Hematopoietic multipotent progenitor cell treated with erythropoietin and hydrocortisone succinate and interleukin-3 and kit ligand, for 6 days (in vitro differentiated cells): ENCODE results near the gene SEC61G.
A peak's percentile ranks its signal among the peaks of the same experiment; 100 is the strongest.

Experiments
- DNase-seq: peaks from one replicate; pipeline ENCODE4 v3.0.0-alpha.2; 2015

SEC61G gene

DNA sequence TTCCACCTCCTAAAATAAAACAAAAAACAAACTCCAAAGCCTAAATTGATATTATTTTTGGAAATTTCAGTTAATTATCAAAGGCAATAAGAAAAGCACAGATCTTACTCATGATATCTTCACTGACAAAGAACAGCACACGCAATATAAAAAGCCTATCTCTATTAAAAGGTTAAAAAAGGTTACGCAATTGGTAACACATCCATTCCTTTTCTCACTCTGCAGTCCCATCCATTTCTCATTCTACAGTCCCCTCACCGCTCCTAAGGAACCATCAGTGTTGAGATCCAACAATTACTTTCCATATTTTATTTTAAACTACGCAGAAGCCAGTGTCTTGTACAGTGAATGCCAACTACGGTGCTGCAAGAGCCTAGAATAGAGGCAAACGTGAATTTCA lies 1.3 kb downstream of the SEC61G start:
- no peak for DNase-seq

DNA sequence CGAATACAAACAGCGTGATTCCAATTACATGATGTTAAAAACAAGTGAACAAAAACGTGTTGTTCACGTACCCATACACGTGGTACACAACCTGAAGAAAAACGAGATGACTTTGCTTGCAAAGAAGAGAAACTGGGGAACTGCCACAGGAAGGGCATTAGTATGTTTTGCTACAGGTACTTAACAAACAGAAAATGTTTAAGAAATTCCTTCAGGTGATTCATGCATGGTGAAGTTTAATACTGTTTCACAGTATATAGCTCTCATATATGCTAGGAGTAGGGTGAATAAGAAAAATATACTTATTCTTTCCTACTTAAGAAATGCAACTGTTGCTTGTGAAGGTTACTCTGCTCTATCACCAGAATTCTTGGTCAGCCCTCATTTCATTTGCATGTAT lies 9.8 kb downstream of the SEC61G start:
- DNase-seq: no peak

DNA sequence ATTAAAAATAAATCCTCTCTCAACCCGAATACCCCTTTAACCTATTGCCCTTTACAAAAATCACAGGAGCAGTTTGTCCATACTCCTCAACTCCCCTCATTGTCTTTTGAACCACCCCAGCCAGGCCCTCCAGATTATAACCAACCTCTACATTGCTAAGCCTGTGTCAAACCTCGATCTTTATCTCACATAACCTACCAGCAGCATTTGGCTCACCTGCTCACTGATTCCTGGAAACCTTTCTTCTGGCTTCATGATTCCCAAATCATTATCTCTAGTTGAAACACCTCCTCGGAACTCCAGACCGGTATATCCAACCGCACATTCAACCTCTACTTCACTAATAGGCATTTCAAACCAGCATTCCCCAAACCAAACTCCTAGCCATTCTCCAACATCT lies 11.8 kb downstream of the SEC61G start:
- no peak for DNase-seq

DNA sequence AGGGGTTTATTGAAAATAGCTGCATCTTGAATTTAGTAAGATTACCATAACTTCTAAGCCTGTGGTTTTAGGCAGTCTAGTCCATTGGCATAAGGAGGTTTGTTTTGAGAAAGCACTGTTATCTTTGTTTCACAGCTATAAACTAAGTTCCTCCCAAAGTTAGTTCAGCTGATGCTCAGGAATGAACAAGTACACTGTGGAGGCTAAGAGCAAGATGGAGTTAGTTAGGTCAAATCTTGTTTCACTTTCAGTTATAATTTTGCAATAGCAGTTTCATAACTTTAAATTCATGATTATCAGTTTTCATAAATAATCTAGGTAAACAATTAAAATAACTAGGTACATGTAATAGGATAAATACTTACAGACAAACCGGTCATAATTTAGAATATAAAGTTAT lies 15.4 kb downstream of the SEC61G start:
- DNase-seq: peak; percentile 71

DNA sequence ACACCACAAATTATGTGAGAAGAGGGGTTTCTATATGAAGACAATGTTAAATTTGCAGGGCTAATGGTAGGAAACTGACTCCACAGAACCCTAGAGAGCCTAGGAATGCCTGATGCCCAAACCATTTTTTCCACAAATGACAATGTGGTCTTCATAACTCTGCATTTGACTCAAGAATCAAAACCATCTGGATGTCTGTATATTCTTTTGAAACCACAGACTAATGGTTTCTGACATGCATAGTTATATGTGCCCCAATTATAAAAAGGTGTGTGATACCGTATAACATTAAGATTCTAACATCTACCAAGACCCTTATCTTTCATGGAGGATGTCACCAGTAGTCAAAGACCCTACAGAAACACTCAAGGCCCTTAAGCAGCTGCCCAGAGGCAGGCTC lies 20.3 kb downstream of the SEC61G start:
- DNase-seq: no peak

DNA sequence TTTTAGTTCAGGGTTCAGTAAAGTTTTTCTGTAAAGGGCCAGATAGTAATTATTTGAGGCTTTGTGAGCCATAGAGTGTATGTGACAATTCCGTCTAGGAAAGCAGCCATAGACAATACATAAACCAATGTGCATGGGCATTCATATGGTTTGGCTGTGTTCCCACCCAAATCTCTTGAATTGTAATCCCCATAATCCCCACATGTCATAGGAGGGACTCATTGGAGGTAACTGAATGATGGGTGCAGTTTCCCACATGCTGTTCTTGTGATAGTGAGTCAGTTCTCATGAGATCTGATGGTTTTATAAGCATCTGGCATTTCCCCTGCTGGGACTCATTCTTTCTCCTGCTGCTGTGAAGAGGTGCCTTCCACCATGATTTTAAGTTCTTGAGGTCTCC lies 29.9 kb downstream of the SEC61G start:
- no peak for DNase-seq

DNA sequence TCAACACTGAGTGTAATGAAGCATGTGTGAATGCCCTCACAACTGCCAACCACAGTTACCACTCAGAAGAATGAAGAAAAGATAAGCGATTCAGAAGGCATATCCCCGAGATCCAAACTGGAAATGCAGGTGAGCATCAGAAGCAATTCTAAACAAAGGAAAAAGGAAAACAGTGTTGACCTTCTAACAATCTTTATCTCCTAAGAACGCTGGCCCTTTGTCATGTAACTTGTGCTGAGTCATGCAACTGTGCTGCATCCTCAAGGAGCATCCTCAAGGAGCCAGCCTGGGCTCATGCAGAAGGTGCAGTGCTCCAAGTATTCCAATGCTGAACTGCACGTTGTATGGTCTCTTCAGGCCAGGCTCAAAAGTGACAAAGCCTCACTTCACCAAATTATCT lies 30.6 kb downstream of the SEC61G start:
- no peak for DNase-seq

DNA sequence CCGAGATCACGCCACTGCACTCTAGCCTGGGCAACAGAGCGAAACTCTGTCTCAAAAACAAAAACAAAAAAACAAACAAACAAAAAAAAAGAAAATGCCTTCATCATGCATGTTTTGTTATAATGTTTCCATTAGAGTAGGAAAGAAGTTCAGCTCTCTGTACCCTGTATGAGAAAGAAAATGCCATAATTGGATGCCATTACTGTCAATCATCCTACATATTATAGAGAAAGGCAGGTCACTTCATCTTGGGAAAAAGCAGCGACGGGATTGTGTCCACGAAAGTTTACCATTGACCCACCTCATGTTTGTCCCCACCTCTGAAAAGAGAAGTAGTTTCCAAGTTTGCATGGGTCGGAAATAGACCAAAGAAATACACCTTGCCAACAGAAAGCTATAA lies 33.8 kb downstream of the SEC61G start:
- no peak for DNase-seq

DNA sequence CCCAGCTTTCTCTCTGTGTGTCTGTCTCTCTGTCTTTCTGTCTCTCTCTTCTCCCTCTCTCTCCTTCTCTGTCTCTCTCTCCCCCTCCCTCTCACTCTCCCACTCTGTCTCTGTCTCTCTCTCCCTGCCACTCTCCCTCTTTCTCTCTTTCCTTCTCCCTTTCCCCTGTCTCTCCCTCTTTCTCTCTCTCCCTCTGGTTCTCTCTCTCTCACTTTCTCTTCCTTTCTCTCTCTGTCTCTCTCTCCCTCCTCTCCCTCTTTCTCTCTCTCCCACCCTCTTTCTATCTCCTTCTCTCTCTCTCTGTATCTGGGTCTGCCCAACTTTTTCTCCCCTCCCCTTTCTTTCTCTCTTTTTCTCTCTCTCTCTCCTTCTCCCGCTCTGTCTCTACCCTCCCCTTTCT lies 36.5 kb downstream of the SEC61G start:
- no peak for DNase-seq

DNA sequence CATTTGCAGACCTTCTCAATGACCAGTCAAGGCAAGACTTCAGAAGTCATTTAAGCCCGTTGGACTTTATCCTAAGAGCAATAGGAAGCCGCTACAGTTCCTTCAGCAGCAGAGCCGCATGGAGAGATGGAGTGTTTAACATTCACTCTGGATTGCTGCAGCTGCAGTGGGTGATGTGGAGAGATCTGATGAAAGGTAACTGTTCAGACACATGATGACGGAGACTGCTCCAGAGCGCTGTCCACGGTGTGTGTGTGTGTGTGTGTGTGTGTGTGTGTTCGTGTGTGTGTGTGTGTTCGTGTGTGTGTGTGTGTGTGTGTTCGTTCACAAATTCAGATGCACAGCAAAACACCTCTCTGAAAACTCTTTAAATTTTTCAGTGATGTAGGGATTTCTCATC lies 37.0 kb downstream of the SEC61G start:
- DNase-seq: no peak

DNA sequence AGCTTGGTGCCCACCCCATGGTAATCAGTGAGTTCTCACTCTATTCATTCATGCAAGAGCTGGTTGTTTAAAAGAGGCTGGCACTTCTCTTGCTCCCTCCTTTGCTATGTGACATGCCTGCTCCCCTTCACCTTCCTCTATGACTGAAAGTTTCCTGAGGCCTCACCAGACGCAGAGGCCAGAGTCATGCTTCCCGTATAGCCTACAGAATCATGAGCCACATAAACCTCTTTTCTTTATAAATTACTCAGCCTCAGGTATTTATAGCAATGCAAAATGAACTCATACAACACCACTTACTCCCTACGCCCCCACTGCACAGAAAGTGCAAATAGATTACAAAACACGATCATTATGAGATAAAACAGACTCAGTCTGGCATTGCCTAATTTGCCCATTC lies 39.0 kb downstream of the SEC61G start:
- DNase-seq: no peak

DNA sequence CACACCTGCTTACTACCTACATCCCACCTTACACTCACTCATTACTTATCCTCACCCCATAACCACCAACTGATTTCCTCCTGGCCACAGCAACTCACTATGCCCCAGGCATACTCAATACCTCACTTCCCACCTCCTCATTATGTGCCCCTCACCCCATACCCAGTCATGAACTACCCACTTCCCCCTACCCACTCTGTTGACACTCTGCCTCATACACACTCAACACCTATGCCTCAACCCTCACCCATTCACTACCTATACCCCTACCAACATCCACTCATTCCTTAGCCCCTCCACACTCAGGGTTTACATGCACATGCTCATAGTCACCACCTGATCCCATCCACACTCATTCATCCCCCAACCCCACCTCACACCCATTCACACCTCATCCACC lies 39.6 kb downstream of the SEC61G start:
- DNase-seq: no peak

DNA sequence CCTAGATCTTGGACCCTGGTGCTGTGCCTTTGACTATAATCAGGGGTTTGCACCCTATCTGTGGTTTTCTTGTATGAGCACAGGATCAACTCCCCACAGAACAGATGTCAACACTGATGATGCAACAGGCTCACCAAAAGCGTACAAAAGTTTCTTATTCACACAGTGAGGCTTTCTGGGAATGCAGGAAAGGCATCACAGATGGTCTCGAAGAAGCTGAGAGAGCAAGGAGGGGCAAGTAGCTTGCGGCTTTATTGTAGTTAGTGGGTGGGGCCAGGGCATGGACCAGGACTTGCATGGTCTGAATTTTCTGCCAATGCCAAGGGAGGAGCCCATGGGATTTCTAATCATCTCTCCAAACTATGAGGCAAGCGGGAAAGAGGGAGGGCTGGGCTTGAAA lies 46.2 kb downstream of the SEC61G start:
- DNase-seq: no peak

DNA sequence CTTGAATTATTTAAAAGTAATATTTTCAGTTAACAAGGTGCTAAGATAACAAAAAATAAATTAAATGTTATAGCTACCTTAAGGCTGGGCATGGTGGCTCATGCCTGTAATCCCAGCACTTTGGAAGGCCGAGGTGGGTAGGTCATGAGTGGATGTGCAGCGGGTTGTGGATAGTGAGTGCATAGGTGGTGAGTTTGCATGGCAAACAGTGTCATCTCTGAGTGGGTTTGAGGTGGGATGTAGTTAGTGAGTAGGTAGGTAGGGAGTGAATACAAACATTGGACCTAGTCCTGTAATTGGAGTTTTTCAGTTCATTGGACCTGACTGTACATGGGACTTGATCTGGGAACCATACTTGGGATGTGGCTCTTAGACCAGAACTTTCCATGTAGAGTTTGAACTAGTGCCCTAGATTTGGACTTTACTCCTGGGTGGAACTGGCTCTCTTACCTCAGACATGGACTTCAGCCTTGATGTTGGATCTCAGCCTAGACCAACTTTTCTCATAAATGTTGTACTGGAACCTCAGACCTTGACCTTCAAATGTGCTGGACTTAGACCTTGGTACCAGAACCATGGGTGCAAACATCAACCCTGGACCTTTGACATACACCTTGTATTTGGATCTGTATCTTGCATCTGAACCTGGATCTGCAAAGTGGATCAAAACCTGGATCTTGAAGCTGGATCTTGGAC lies 47.0 kb downstream of the SEC61G start:
- DNase-seq: no peak

DNA sequence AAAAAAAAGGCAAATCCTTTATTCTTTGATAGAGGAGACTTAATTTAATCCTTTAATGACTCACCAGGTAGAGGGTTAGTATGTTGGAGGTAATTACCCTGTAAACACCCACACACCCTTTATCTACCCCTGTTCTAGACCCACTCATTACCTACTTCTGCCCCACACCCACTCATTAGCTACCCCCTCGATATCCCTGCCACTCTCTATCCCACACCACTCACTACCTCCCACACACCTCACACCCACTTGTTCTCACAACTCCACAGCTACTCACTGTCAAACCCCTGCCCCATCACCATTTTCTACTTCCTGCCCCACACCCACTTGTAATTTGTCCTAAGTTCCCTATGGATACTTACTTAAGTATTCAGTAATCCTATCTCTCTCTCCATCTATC lies 49.7 kb downstream of the SEC61G start:
- no peak for DNase-seq

DNA sequence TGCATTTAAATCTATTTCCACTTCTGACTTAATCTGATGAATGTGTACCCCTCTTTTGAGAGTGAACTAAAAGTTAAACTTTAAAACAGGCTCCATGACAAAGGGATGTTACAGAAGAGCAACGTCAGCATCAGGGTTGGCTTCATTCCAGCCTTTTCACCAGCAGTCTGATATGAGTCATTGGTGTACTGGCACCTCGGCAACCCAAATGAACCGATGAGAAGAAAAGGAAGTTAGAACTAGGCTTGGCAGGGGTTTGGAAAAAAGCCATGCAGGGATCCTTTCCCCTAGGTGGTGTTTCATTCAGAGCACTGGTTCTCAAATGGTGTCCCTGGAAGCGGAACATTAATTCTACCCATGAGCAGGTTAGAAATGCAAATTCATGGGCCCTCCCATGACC lies 53.6 kb downstream of the SEC61G start:
- peak; percentile 7 for DNase-seq

DNA sequence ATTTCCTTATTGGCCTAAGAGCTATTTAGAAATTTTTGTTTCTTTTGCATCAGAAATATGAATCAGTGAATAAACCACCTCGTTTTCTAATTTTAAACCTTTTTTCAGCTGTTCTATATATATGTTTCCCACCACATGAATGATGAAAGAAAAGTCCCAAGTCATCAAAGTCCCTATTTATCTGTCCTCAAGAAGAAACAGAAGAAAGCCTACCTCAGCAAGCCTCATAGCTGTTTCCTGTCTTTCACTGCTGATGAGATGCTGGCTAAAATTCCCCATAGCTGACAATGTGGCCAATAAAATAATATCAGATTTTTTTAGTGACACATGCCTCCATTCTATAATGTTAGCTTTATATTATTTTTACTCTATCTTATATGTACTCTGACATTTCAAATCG lies 54.2 kb downstream of the SEC61G start:
- no peak for DNase-seq
